GM18907 (cell line): ENCODE results near the gene ZNF614.
A peak's percentile ranks its signal among the peaks of the same experiment; 100 is the strongest.
"Not testable (repeated sequence)": the region's sequence is repeated elsewhere in the genome, so short reads cannot be mapped to it uniquely, and the experiment has no call there.

ENCODE experiments used
- ATAC-seq: cut with Tn5 transposase; IDR thresholded peaks from one replicate; pipeline ENCODE4 v1.9.1; 2021; ENCODE audit warnings: mild to moderate bottlenecking, moderate library complexity; ENCODE audit not compliant: unreplicated experiment

Gene ZNF614

GRCh38 chr19:52028027-52028779 is at the start of gene ZNF614:
Gene ZNF614, minus strand, starts transcription at chr19:52028379. Its CDS starts 2,634 bp downstream, at chr19:52025745.
- peak; percentile 91 for ATAC-seq

GRCh38 chr19:52070496-52070895 is 42.3 kb upstream of the ZNF614 start:
- no peak for ATAC-seq

GRCh38 chr19:52069653-52070052 is 41.5 kb upstream of the ZNF614 start:
- no peak for ATAC-seq

GRCh38 chr19:52066258-52066863 is 38.2 kb upstream of the ZNF614 start:
- no peak for ATAC-seq

GRCh38 chr19:52065399-52065798 is 37.2 kb upstream of the ZNF614 start:
- no peak for ATAC-seq

- not testable (repeated sequence) for ATAC-seq
Observed at GRCh38 chr19:52056480-52056879, 28.3 kb upstream of the ZNF614 start.

- ATAC-seq = not testable (repeated sequence)
Observed at GRCh38 chr19:52051736-52052135, 23.6 kb upstream of the ZNF614 start.

GRCh38 chr19:52048555-52049501 is 20.6 kb upstream of the ZNF614 start, which contains the start of gene ZNF432:
Gene ZNF432, minus strand, starts transcription at chr19:52048838. Its CDS starts 1,970 bp downstream, at chr19:52046868.
- peak; percentile 88 for ATAC-seq

GRCh38 chr19:52039169-52039568 is 11.0 kb upstream of the ZNF614 start:
- ATAC-seq = no peak

- ATAC-seq = no peak
Observed at GRCh38 chr19:52034051-52034728, 6.0 kb upstream of the ZNF614 start.

- peak; percentile 25 for ATAC-seq
Observed at GRCh38 chr19:52028780-52029123, 573 bp upstream of the ZNF614 start.

GRCh38 chr19:52026255-52026990 is 1.8 kb downstream of the ZNF614 start:
- not testable (repeated sequence) for ATAC-seq

GRCh38 chr19:52024478-52024877 is 3.7 kb downstream of the ZNF614 start:
- ATAC-seq = not testable (repeated sequence)

- ATAC-seq = no peak
Observed at GRCh38 chr19:52022193-52022592, 6.0 kb downstream of the ZNF614 start.

GRCh38 chr19:52020506-52020905 is 7.7 kb downstream of the ZNF614 start:
- ATAC-seq = no peak

GRCh38 chr19:52010674-52011073 is 17.5 kb downstream of the ZNF614 start:
- ATAC-seq = no peak

GRCh38 chr19:52007806-52008557 is 20.2 kb downstream of the ZNF614 start, which contains the start of gene ZNF615:
Gene ZNF615, minus strand, starts transcription at chr19:52008211. Its CDS starts 4,500 bp downstream, at chr19:52003711.
- ATAC-seq = peak; percentile 88

GRCh38 chr19:52007451-52007805 is 20.8 kb downstream of the ZNF614 start:
- ATAC-seq = peak; percentile 16

GRCh38 chr19:51994048-51994644 is 34.0 kb downstream of the ZNF614 start:
- ATAC-seq = no peak
